Lower lobe of right lung (tissue), 2 donors: Measurements from ENCODE around the gene UVSSA. TPM values are rescaled to one million over a fixed set of nuclear protein-coding genes. Genes with fewer than 3 reads are reported as not detected.

Experiments
- ATAC-seq, 2 donors: fragments of 200-7000 bp; cut with Tn5 transposase; one replicate each; pipeline ENCODE4 v1.9.1; 2020 to 2022; ENCODE audit warnings: mild to moderate bottlenecking in 2 of 2, moderate library complexity in 2 of 2
- DNase-seq: peaks from one replicate; pipeline ENCODE4 v3.0.0-alpha.2; 2020
- H3K27ac ChIP-seq: fragments of 200-600 bp; one replicate; pipeline ENCODE4 v1.8.0; 2022
- H3K27me3 ChIP-seq: fragments of 200-600 bp; one replicate; pipeline ENCODE4 v1.8.0; 2022; ENCODE audit warnings: low read depth
- H3K36me3 ChIP-seq: fragments of 200-600 bp; one replicate; pipeline ENCODE4 v1.8.0; 2022; ENCODE audit warnings: mild to moderate bottlenecking
- H3K4me1 ChIP-seq: fragments of 200-600 bp; one replicate; pipeline ENCODE4 v1.8.0; 2022
- H3K4me3 ChIP-seq: fragments of 200-600 bp; one replicate; pipeline ENCODE4 v1.8.0; 2022; ENCODE audit warnings: mild to moderate bottlenecking
- H3K9me3 ChIP-seq: fragments of 200-600 bp; one replicate; pipeline ENCODE4 v1.8.0; 2022
- intact Hi-C: fragments of 100-400 bp; cut with DNase I; formaldehyde crosslinking; loops from one replicate; pipeline ENCODE4 v1.11.0; 2022
- total RNA-seq: library from RNA; stranded (reverse); fragmentation: NEBNext Ultra II Directional; extraction: Animal tissue kit (Norgen Biotek cat#: 25700); gene quantifications from one replicate; pipeline ENCODE4 v1.2.1, GENCODE V29; 2021
- TF ChIP-seq, protein P1 (sequence below): fragments of 200-600 bp; IDR thresholded peaks from one replicate; pipeline ENCODE4 v1.8.0; 2022; ENCODE audit warnings: antibody characterized with exemption, mild to moderate bottlenecking
- donor health status: DM: no; HTN: yes; CAD: no; lungs with severe emphysema.

The UVSSA gene
- total RNA-seq, 1 donor from 2014 or later, result 27.9 TPM

DNA sequence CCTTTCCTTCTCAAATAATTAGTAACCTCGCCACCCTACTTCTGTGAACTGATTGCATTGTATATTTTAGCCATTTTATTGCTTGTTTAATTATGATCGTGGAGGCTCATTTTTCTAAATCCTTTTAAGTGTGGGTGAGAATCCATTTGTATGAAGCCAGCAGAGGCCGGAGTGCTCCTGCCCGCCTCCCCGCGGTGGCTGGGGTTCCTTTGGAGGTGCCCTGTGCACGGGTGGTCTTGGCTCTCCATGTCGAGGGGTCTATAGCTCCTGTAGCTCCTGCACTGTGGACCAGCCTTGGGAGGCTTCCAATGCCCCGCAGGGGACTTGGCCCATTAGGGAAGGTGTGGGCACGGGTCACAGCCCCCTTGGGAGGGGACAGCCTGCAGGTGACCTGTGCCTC, 15.0 kb downstream of the UVSSA start:
- H3K4me3 ChIP-seq, result no peak overlapping the region
- peaks cover 13% of the 10 kb centered on the region for H3K4me1 ChIP-seq
- no peaks in the 10 kb centered on the region for H3K27me3 ChIP-seq
- no peaks in the 10 kb centered on the region for H3K9me3 ChIP-seq
- TF ChIP-seq, protein P1, sequence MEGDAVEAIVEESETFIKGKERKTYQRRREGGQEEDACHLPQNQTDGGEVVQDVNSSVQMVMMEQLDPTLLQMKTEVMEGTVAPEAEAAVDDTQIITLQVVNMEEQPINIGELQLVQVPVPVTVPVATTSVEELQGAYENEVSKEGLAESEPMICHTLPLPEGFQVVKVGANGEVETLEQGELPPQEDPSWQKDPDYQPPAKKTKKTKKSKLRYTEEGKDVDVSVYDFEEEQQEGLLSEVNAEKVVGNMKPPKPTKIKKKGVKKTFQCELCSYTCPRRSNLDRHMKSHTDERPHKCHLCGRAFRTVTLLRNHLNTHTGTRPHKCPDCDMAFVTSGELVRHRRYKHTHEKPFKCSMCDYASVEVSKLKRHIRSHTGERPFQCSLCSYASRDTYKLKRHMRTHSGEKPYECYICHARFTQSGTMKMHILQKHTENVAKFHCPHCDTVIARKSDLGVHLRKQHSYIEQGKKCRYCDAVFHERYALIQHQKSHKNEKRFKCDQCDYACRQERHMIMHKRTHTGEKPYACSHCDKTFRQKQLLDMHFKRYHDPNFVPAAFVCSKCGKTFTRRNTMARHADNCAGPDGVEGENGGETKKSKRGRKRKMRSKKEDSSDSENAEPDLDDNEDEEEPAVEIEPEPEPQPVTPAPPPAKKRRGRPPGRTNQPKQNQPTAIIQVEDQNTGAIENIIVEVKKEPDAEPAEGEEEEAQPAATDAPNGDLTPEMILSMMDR, result no peak
- DNase-seq, result no peak
- intact Hi-C loops, result no loop called here
- H3K36me3 ChIP-seq, result peaks cover 63% of the 10 kb centered on the region
- ATAC-seq, result no peak
- H3K27ac ChIP-seq, result no peak overlapping the region

- Histone ChIP-seq H3K27me3 (no peaks in the 10 kb centered on the region), H3K4me3 (no peak overlapping the region), H3K9me3 (no peaks in the 10 kb centered on the region), H3K27ac (no peak overlapping the region), H3K4me1 (peaks cover 13% of the 10 kb centered on the region), H3K36me3 (peaks cover 64% of the 10 kb centered on the region)
- DNase-seq, result no peak
- TF ChIP-seq, protein P1, result no peak
- ATAC-seq, result no peak
- intact Hi-C loops, result no loop called here
Observed at GRCh38 chr4:1362521-1362920, 15.5 kb downstream of the UVSSA start.

DNA sequence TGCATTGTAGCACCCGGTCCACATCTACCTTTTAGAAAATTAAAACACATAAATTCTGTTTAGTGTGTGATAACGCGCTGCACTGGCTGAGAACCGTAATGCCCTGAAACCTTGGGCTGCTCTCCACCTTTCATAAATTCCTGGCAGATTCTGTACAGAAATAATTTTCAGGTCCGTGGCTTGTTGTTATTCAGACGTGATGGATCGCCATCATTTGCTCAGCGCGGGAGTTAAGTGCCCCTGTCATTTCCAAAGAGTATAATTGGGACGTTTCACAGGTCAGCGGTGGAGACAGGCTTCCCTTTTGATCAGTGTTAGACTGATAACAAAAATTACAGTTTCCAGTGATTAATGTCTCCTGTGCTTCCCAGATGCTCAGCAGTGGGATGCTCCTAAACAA, 16.5 kb downstream of the UVSSA start:
- TF ChIP-seq, protein P1, result no peak
- H3K4me3 ChIP-seq, result no peak overlapping the region
- intact Hi-C loops, result no loop called here
- DNase-seq, result no peak
- no peak overlapping the region for H3K27ac ChIP-seq
- peaks cover 13% of the 10 kb centered on the region for H3K4me1 ChIP-seq
- no peaks in the 10 kb centered on the region for H3K27me3 ChIP-seq
- no peak for ATAC-seq
- no peaks in the 10 kb centered on the region for H3K9me3 ChIP-seq
- H3K36me3 ChIP-seq, result peaks cover 63% of the 10 kb centered on the region

- DNase-seq, result no peak
- intact Hi-C loops, result no loop called here
Observed at GRCh38 chr4:1364217-1364616, 17.2 kb downstream of the UVSSA start.

GRCh38 chr4:1364748-1365147, 17.7 kb downstream of the UVSSA start:
- no peak overlapping the region for H3K4me3 ChIP-seq
- ATAC-seq, result no peak
- peaks cover 57% of the 10 kb centered on the region for H3K36me3 ChIP-seq
- intact Hi-C loops, result no loop called here
- no peaks in the 10 kb centered on the region for H3K27me3 ChIP-seq
- TF ChIP-seq, protein P1, result no peak
- H3K4me1 ChIP-seq, result peaks cover 13% of the 10 kb centered on the region
- H3K27ac ChIP-seq, result peak overlapping the region; percentile 41
- no peaks in the 10 kb centered on the region for H3K9me3 ChIP-seq
- DNase-seq, result peak; percentile 37

More at GRCh38 chr4:1364217-1364616, 17.2 kb downstream of the UVSSA start:
- no peak for ATAC-seq
- TF ChIP-seq, protein P1, result no peak
- H3K4me1 ChIP-seq, result peaks cover 13% of the 10 kb centered on the region
- H3K9me3 ChIP-seq, result no peaks in the 10 kb centered on the region
- H3K27me3 ChIP-seq, result no peaks in the 10 kb centered on the region
- no peak overlapping the region for H3K4me3 ChIP-seq
- H3K27ac ChIP-seq, result no peak overlapping the region
- peaks cover 57% of the 10 kb centered on the region for H3K36me3 ChIP-seq
